Thyroid gland (tissue), 4 donors: ENCODE results near the gene ALAS2.

Experiments used
- POLR2A ChIP-seq, 2 donors: fragments of 450-650 bp; IDR thresholded peaks; one replicate each; pipeline ENCODE4 v1.6.1; 2017; ENCODE audit warnings: antibody characterized with exemption in 2 of 2, mild to moderate bottlenecking in 2 of 2, moderate library complexity in 1 of 2
- TF ChIP-seq, protein P1 (sequence below), 6 experiments: fragments of 200-600 bp in 3 of 6; fragments of 450-650 bp in 3 of 6; sonication (generic) in 3 of 6; IDR thresholded peaks; one replicate each; pipeline ENCODE4 v1.5.1; 2016 to 2019; ENCODE audit warnings: antibody characterized with exemption in 6 of 6, mild to moderate bottlenecking in 2 of 6, inconsistent platforms in 1 of 6, moderate library complexity in 1 of 6

GRCh38 chrX:55008571-55009358, 22.0 kb downstream of the ALAS2 start:
- TF ChIP-seq, protein P1, sequence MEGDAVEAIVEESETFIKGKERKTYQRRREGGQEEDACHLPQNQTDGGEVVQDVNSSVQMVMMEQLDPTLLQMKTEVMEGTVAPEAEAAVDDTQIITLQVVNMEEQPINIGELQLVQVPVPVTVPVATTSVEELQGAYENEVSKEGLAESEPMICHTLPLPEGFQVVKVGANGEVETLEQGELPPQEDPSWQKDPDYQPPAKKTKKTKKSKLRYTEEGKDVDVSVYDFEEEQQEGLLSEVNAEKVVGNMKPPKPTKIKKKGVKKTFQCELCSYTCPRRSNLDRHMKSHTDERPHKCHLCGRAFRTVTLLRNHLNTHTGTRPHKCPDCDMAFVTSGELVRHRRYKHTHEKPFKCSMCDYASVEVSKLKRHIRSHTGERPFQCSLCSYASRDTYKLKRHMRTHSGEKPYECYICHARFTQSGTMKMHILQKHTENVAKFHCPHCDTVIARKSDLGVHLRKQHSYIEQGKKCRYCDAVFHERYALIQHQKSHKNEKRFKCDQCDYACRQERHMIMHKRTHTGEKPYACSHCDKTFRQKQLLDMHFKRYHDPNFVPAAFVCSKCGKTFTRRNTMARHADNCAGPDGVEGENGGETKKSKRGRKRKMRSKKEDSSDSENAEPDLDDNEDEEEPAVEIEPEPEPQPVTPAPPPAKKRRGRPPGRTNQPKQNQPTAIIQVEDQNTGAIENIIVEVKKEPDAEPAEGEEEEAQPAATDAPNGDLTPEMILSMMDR (IDR thresholded peaks at IDR 0.05) = no peak
- TF ChIP-seq POLR2A (IDR thresholded peaks at IDR 0.05) = no peak
